A549 (cell line): Measurements from ENCODE around the gene SPACA7. TPM values are rescaled to one million over a fixed set of nuclear protein-coding genes. Genes with fewer than 3 reads are reported as not detected.

Experiments
- ATAC-seq, 2 experiments: fragments of 200-7000 bp in 1 of 2; fragments of >200 bp in 1 of 2; cut with Nextera tagmentation in 1 of 2; cut with Tn5 transposase in 1 of 2; 3 replicates each; pipeline versions ENCODE4 v1.8.0 to v1.9.1; 2018 to 2020; ENCODE audit warnings: mild to moderate bottlenecking in 1 of 2, moderate library complexity in 1 of 2
- CTCF ChIA-PET: fragments of 300-600 bp; sonication (Branson Sonifier 250); formaldehyde crosslinking; extraction: SDS; loops from one replicate; lab custom pipeline; 2021; ENCODE audit warnings: antibody characterized with exemption, inconsistent platforms; lab: Yijun Ruan, JAX
- POLR2A ChIA-PET: fragments of 350-600 bp; formaldehyde crosslinking; extraction: SDS; loops from one replicate; lab custom pipeline; 2021; ENCODE audit warnings: antibody characterized with exemption, inconsistent platforms; lab: Yijun Ruan, JAX
- DNase-seq, 2 experiments: peaks; one replicate each; pipeline versions ENCODE4 v3.0.0 to v3.0.0-alpha.2; 2011 to 2016; ENCODE audit warnings: low read depth in 1 of 2, low spot score in 1 of 2
- FAIRE-seq: peaks from 2 replicates; lab custom pipeline; 2011; peaks lifted over from hg19 to GRCh38; lab: Jason Lieb, UNC
- H3K27ac ChIP-seq, 2 experiments: fragments of >200 bp; sonication (Bioruptor Twin); formaldehyde crosslinking; 3 replicates each; pipeline ENCODE4 v1.5.1; 2016 to 2017
- H3K4me1 ChIP-seq: fragments of >200 bp; sonication (Bioruptor Twin); formaldehyde crosslinking; 3 replicates; pipeline ENCODE4 v1.6.1; 2016
- H3K4me2 ChIP-seq: fragments of >200 bp; sonication (Bioruptor Twin); formaldehyde crosslinking; 3 replicates; pipeline ENCODE4 v1.6.1; 2016
- H3K4me3 ChIP-seq: fragments of >200 bp; sonication (Bioruptor Twin); formaldehyde crosslinking; 3 replicates; pipeline ENCODE4 v1.5.1; 2016
- H3K9me3 ChIP-seq: fragments of >200 bp; sonication (Bioruptor Twin); formaldehyde crosslinking; 3 replicates; pipeline ENCODE4 v1.6.1; 2016
- BCL3 ChIP-seq: fragments of >200 bp; sonication (Bioruptor Twin); formaldehyde crosslinking; IDR thresholded peaks from 3 replicates; pipeline ENCODE4 v1.6.1; 2016
- BHLHE40 ChIP-seq: IDR thresholded peaks from 2 replicates; pipeline ENCODE4 v1.6.1; 2012; ENCODE audit warnings: low read depth, low read length, inconsistent platforms
- CHD2 ChIP-seq: fragments of 150-350 bp; IDR thresholded peaks from 2 replicates; pipeline ENCODE4 v1.6.1; 2014; ENCODE audit warnings: low read length; ENCODE audit not compliant: partially characterized antibody
- EP300 ChIP-seq, 2 experiments: fragments of >200 bp; sonication (Bioruptor Twin); formaldehyde crosslinking; IDR thresholded peaks; 2 replicates in 1 of 2; 3 replicates in 1 of 2; pipeline ENCODE4 v1.6.1; 2016 to 2017
- FOSL2 ChIP-seq, 2 experiments: fragments of 450-650 bp in 1 of 2; fragments of >200 bp in 1 of 2; sonication (Bioruptor Twin) in 1 of 2; formaldehyde crosslinking; IDR thresholded peaks; 2 replicates each; pipeline versions ENCODE4 v1.5.0 to v1.6.1; 2016 to 2020; ENCODE audit warnings: mild to moderate bottlenecking in 1 of 2, moderate library complexity in 1 of 2
- HEYL ChIP-seq: fragments of 250-450 bp; sonication (Bioruptor Pico); IDR thresholded peaks from 2 replicates; pipeline ENCODE4 v1.8.0; 2021; ENCODE audit warnings: mild to moderate bottlenecking, moderate library complexity
- KDM5A ChIP-seq: fragments of 200-600 bp; sonication (generic); IDR thresholded peaks from 2 replicates; pipeline ENCODE4 v1.6.1; 2016; ENCODE audit warnings: antibody characterized with exemption, mild to moderate bottlenecking
- MAFK ChIP-seq: fragments of 450-650 bp; IDR thresholded peaks from 2 replicates; pipeline ENCODE4 v1.6.1; 2014; ENCODE audit not compliant: partially characterized antibody
- MYC ChIP-seq: IDR thresholded peaks from 2 replicates; pipeline ENCODE4 v1.6.1; 2012; ENCODE audit warnings: mild to moderate bottlenecking, inconsistent platforms, low read length, improper control_type of control experiment, borderline replicate concordance
- NPAS2 ChIP-seq: fragments of 250-450 bp; sonication (Bioruptor Pico); IDR thresholded peaks from 2 replicates; pipeline ENCODE4 v1.8.0; 2022; ENCODE audit warnings: mild to moderate bottlenecking, moderate library complexity, borderline replicate concordance
- RAD21 ChIP-seq, 2 experiments: fragments of >200 bp in 1 of 2; sonication (Bioruptor Twin) in 1 of 2; formaldehyde crosslinking in 1 of 2; IDR thresholded peaks in 1 of 2; conservative IDR thresholded peaks in 1 of 2; 2 replicates in 1 of 2; 3 replicates in 1 of 2; pipeline ENCODE4 v1.6.1; 2012 to 2018; ENCODE audit warnings: inconsistent platforms in 1 of 2
- RARB ChIP-seq: fragments of 250-450 bp; sonication (Bioruptor Pico); IDR thresholded peaks from 2 replicates; pipeline ENCODE4 v1.8.0; 2021; ENCODE audit warnings: mild to moderate bottlenecking, moderate library complexity
- RFX5 ChIP-seq: fragments of 450-650 bp; IDR thresholded peaks from 2 replicates; pipeline ENCODE4 v1.7.1; 2014; ENCODE audit warnings: antibody characterized with exemption, mild to moderate bottlenecking, moderate library complexity
- RNF2 ChIP-seq: fragments of 200-600 bp; sonication (generic); IDR thresholded peaks from 2 replicates; pipeline ENCODE4 v1.6.1; 2016; ENCODE audit warnings: low read depth, mild to moderate bottlenecking, antibody characterized with exemption, moderate library complexity, borderline replicate concordance
- TP53 ChIP-seq: fragments of 250-450 bp; sonication (Bioruptor Pico); IDR thresholded peaks from 2 replicates; pipeline ENCODE4 v1.5.0; 2021; ENCODE audit warnings: mild to moderate bottlenecking, moderate library complexity
- ZC3H11A ChIP-seq: fragments of 450-650 bp; IDR thresholded peaks from 2 replicates; pipeline ENCODE4 v1.6.1; 2014; ENCODE audit warnings: antibody characterized with exemption, mild to moderate bottlenecking
- ZFP36 ChIP-seq: fragments of 450-650 bp; IDR thresholded peaks from 2 replicates; pipeline ENCODE4 v1.6.1; 2014; ENCODE audit warnings: borderline replicate concordance; ENCODE audit not compliant: partially characterized antibody
- ZNF302 ChIP-seq: fragments of 250-450 bp; sonication (Bioruptor Pico); IDR thresholded peaks from 2 replicates; pipeline ENCODE4 v1.9.0; 2021; ENCODE audit warnings: inconsistent platforms, mild to moderate bottlenecking, moderate library complexity
- ZSCAN20 ChIP-seq: fragments of 250-450 bp; sonication (Bioruptor Pico); IDR thresholded peaks from 2 replicates; pipeline ENCODE4 v1.8.0; 2022; ENCODE audit warnings: mild to moderate bottlenecking, moderate library complexity
- WGBS: methylation state at CpG from one replicate; pipeline ENCODE4 v1.1.6; 2017; ENCODE audit errors: missing lambda C conversion rate; 5-methylcytosine and 5-hydroxymethylcytosine counted together
- polyA plus RNA-seq, 4 experiments: library from polyadenylated mRNA; depleted of rRNA in 3 of 4; stranded (reverse); fragments of >200 nt; fragmentation: RNase III in 1 of 4; extraction: RNeasy Plus Mini Kit Qiagen cat#74134 plus additional on column Dnase treatment in 1 of 4; gene quantifications; 2 replicates in 3 of 4; 3 replicates in 1 of 4; pipeline ENCODE4 v1.2.3, GENCODE V29; 2011 to 2017
- TF ChIP-seq, protein P1 (sequence below): fragments of 250-450 bp; sonication (Bioruptor Pico); IDR thresholded peaks from 2 replicates; pipeline ENCODE4 v1.5.0; 2021; ENCODE audit warnings: mild to moderate bottlenecking, moderate library complexity, borderline replicate concordance
- TF ChIP-seq, protein P2 (sequence below): fragments of 250-450 bp; sonication (Bioruptor Pico); IDR thresholded peaks from 2 replicates; pipeline ENCODE4 v1.5.0; 2020; ENCODE audit warnings: low read depth, mild to moderate bottlenecking, moderate library complexity
- TF ChIP-seq, protein P3 (sequence below): fragments of 200-600 bp; sonication (generic); IDR thresholded peaks from 2 replicates; pipeline ENCODE4 v1.6.1; 2016; ENCODE audit warnings: antibody characterized with exemption, mild to moderate bottlenecking, moderate library complexity

SPACA7 gene
- polyA plus RNA-seq, 2 of the 4 experiments (the other 2 are of a cell fraction) = not detected

DNA sequence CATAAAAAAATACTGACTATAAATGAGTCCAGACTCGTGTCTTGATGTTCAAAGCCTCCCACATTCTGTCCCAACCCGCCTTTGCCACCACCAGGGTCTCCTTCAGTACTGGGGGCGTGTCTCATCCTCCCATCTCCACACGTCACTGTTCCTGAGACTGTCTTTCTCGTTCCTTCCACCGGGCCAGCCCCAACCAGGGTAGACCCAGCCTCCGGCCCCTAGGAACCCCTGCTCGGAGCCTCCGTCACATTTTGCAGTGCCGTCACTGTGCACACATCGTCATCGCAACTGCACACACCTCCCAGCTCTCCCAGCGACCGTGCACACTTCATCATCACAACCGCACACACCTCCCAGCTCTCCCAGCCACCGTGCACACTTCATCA, 73.4 kb downstream of the SPACA7 start:
- Histone ChIP-seq H3K4me1 (no peaks in the 10 kb centered on the region), H3K27ac (no peak overlapping the region), H3K9me3 (no peaks in the 10 kb centered on the region), H3K4me3 (no peak overlapping the region), H3K4me2 (no peak overlapping the region)
- WGBS = 33% methylated on average over 15 of the region's 16 CpGs
- POLR2A ChIA-PET = no interaction called here
- no peak for ATAC-seq
- CTCF ChIA-PET = interaction anchor here (1.0 kb wide), 1 partner anchor 975 kb away, joined by 4 read pairs; no protein-coding TSS in a partner anchor
- TF ChIP-seq NPAS2 (no peak), BCL3 (no peak), BHLHE40 (no peak), HEYL (CRISPR knock-in tag) (no peak), RNF2 (no peak), ZSCAN20 (no peak)
- TF ChIP-seq, protein P1, sequence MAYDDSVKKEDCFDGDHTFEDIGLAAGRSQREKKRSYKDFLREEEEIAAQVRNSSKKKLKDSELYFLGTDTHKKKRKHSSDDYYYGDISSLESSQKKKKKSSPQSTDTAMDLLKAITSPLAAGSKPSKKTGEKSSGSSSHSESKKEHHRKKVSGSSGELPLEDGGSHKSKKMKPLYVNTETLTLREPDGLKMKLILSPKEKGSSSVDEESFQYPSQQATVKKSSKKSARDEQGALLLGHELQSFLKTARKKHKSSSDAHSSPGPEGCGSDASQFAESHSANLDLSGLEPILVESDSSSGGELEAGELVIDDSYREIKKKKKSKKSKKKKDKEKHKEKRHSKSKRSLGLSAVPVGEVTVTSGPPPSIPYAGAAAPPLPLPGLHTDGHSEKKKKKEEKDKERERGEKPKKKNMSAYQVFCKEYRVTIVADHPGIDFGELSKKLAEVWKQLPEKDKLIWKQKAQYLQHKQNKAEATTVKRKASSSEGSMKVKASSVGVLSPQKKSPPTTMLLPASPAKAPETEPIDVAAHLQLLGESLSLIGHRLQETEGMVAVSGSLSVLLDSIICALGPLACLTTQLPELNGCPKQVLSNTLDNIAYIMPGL (CRISPR knock-in tag) = no peak
- TF ChIP-seq, protein P2, sequence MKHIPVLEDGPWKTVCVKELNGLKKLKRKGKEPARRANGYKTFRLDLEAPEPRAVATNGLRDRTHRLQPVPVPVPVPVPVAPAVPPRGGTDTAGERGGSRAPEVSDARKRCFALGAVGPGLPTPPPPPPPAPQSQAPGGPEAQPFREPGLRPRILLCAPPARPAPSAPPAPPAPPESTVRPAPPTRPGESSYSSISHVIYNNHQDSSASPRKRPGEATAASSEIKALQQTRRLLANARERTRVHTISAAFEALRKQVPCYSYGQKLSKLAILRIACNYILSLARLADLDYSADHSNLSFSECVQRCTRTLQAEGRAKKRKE (CRISPR knock-in tag) = no peak
- FAIRE-seq = no peak
- DNase-seq = no peak

GRCh38 chr13:112450118-112450903, 74.2 kb downstream of the SPACA7 start:
- TF ChIP-seq MAFK (no peak), FOSL2 (IDR thresholded peaks at IDR 0.05) (no peak), FOSL2 (CRISPR knock-in tag; IDR thresholded peaks at IDR 0.05) (no peak), RNF2 (no peak), TP53 (CRISPR knock-in tag) (no peak), ZNF302 (CRISPR knock-in tag) (no peak)
- DNase-seq = no peak
- no peak for ATAC-seq
- 42% methylated on average over 19 of the region's 23 CpGs for WGBS
- no peak for FAIRE-seq
- Histone ChIP-seq H3K4me1 (no peaks in the 10 kb centered on the region), H3K27ac (no peak overlapping the region), H3K9me3 (no peaks in the 10 kb centered on the region), H3K4me2 (no peak overlapping the region), H3K4me3 (no peak overlapping the region)
- CTCF ChIA-PET = interaction anchor here (1.0 to 1.4 kb wide), 2 partner anchors 156 to 976 kb away, joined by 3 to 5 read pairs; no protein-coding TSS in a partner anchor
- POLR2A ChIA-PET = no interaction called here

GRCh38 chr13:112450904-112451240, 74.7 kb downstream of the SPACA7 start:
- H3K4me2 ChIP-seq = no peak overlapping the region
- no peak overlapping the region for H3K27ac ChIP-seq
- FAIRE-seq (no peak), DNase-seq (no peak), ATAC-seq (no peak)
- H3K4me1 ChIP-seq = no peaks in the 10 kb centered on the region
- H3K9me3 ChIP-seq = no peaks in the 10 kb centered on the region
- POLR2A ChIA-PET = no interaction called here
- no peak overlapping the region for H3K4me3 ChIP-seq
- WGBS = 28% methylated on average over 9 of the region's 9 CpGs
- CTCF ChIA-PET = interaction anchor here (1.0 to 1.4 kb wide), 2 partner anchors 156 to 976 kb away, joined by 3 to 5 read pairs; no protein-coding TSS in a partner anchor
- TF ChIP-seq MYC (no peak), CHD2 (no peak), EP300 (IDR thresholded peaks at IDR 0.05) (no peak), ZFP36 (no peak), RARB (no peak), KDM5A (no peak), HEYL (CRISPR knock-in tag) (no peak), NPAS2 (no peak), RAD21 (conservative IDR thresholded peaks at IDR 0.05 in 1 of 2, IDR thresholded peaks at IDR 0.05 in 1 of 2) (no peak), ZC3H11A (no peak), RFX5 (no peak)
- TF ChIP-seq, protein P1 (CRISPR knock-in tag) = no peak
- TF ChIP-seq, protein P3, sequence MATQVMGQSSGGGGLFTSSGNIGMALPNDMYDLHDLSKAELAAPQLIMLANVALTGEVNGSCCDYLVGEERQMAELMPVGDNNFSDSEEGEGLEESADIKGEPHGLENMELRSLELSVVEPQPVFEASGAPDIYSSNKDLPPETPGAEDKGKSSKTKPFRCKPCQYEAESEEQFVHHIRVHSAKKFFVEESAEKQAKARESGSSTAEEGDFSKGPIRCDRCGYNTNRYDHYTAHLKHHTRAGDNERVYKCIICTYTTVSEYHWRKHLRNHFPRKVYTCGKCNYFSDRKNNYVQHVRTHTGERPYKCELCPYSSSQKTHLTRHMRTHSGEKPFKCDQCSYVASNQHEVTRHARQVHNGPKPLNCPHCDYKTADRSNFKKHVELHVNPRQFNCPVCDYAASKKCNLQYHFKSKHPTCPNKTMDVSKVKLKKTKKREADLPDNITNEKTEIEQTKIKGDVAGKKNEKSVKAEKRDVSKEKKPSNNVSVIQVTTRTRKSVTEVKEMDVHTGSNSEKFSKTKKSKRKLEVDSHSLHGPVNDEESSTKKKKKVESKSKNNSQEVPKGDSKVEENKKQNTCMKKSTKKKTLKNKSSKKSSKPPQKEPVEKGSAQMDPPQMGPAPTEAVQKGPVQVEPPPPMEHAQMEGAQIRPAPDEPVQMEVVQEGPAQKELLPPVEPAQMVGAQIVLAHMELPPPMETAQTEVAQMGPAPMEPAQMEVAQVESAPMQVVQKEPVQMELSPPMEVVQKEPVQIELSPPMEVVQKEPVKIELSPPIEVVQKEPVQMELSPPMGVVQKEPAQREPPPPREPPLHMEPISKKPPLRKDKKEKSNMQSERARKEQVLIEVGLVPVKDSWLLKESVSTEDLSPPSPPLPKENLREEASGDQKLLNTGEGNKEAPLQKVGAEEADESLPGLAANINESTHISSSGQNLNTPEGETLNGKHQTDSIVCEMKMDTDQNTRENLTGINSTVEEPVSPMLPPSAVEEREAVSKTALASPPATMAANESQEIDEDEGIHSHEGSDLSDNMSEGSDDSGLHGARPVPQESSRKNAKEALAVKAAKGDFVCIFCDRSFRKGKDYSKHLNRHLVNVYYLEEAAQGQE = no peak
